ENCODE data around the gene KCNT1.

Gene KCNT1

DNA sequence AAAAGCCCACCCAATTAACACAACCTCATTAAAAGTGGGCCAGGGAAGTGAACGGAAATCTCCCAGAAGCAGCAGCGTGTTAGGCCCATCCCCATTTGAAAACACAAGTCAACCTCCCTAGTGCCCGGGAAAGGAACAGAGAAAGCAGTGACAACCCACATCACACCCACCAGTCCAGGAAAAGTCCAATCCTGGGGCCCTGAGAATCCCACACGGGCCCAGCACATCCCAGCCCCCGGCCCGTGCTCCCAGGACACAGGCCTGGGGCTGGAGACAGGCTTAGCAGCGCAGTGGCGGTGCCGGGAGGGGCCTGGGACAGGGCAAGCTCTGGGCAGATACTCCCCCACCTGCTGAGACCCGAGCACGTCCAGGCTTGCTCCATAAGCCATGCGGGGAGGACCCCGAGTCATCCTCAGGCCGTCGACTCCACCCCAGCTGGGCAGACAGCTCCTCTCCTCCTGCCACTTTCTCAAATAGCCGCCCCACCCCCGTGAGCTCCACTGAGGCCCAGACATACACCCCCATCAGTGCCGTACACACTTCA lies 101.0 kb downstream of the KCNT1 start:
- DNase-seq (ENCODE audit: low read depth), result no peak

DNA sequence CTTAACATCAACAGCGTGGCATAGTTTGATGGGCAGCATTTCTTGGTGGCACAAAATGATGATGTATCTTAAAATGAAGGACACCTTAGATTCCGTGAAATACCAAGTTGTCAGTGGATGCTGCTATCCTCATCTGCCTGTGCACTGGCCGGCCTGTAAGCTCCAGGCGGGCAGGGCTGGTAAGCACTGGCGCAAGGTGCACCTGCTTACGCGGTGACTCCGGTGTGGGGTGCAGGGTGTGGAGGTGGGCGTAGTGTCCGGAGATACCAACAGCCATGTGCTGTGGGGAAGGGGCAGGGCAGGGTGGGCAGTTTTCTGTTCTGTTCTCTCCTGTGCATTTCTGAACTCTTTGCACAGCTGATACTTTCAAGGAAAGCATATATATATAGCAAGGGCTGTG lies 101.5 kb downstream of the KCNT1 start:
- no peak for DNase-seq (ENCODE audit: low read depth)

DNA sequence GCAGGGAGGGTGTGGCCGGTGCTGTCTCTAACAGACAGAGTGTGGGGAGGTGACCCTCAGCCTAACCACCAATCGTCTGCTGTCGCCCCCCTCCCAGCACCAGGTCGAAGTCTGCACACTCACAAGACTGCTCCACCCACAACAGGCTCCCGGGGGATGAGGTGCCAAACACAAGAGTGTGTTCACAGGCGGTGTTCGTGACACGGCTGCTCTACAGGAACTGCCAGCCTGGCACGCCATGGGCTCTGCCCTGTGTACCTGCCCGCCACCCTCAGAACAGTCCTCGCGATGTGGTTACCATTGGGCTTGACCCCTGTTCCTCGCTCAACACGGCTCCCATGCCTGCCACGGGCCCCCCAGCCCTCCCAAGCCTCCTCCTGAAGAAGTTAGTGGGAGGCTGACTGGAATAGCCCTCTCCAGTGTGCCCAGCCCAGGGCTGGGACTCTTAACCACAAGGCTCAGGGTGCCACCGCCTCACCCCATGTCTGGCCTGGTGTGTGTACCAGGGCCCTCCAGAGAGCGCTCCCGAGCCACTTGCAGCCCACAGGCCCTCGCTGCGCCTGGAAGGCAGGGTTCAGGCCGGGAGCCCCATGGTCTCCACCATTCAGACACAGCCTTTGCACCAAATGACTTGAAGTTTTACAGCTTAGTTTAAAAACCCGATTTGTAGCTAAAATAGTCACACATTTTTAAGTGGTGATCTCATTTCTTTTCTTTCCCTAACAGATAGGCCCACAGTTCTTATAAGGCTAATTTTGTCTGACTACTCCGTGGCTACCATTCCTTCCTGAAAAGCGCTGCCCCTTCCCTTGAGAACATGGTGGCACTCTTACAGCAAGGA lies 102.8 kb downstream of the KCNT1 start:
- no peak for DNase-seq (ENCODE audit: low read depth)

DNA sequence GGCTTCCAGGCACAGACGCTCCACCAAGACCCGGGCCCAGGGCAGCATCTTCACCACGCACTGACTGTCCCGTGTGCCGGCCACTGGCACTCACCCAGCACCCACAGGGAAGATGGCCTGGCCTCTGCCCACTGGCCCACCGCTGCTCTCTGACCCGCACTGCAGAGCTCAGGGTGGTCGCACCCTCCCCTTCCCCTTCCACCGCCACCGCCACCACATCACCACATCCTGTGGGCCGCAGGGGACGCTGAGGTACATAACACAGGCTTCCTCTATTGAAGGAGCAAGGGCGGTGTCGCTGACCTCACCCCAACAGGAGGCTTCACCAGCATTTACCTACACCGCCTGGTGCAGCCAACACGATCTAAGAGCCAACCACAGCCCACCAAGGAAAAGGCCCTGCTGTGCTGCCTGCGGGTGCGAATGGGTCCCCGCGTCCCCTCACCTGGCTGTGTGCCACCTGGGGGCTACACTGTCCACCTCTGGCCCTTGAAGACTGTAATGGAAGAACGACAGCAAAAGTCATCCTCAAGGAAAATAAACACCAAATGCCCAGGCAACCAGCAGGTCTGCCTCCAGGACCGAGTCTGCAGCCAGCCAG lies 103.5 kb downstream of the KCNT1 start:
- DNase-seq (ENCODE audit: low read depth), result no peak

DNA sequence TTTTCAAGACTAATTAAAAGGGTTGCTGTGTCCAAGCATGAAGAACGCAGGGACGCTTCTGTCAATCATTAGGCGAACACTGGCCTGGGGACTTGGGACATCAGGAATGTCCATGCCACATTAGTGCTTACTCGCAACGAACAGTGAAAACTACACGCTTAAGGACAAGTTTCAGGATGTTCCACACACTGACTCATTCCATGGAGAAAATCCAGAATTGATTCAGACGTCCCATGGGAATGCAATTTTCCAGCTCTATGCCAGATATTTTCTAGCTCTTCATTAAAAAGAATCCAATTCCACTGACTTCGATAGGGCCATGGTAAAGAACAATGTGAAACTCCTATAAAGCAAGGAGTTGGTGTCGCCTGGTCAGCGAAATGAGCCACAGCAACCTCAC lies 107.2 kb downstream of the KCNT1 start:
- no peak for DNase-seq (ENCODE audit: low read depth)

DNA sequence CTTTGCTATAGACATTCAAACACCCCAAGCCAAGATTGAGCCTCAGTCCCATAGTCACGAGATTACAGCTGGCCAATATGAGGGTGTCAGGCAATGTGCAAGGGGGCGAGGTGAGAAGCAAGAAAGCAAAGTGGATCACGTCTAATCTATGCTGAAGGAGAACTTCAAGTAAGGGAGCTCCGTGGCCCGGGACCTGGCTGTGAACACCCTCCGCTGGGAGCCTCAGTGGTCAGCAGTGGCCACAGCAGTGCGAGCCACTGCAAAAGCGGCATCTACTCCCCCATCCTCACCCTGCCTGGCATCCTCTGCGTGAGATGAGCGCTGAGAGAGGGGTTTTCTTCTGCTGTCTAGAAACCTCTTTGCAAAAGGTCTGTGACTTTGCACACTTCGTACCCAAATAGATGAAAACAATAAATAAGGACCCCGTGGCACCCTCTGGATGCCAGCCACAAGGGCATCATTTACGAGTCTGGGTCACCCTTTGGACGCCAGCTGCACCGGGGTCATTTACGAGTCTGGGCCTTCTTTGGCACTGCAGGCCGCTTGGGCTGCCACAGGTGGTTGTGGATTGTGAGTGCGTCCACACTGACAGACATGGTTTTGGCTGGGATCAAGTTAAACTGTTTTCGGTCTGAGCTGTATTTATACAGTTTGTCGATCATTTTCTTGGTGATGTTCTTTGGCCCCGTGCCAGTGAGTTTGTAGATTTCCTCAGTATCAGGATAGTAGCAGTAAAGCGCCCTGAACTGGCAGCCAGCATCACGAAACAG lies 109.0 kb downstream of the KCNT1 start:
- DNase-seq (ENCODE audit: low read depth), result no peak

DNA sequence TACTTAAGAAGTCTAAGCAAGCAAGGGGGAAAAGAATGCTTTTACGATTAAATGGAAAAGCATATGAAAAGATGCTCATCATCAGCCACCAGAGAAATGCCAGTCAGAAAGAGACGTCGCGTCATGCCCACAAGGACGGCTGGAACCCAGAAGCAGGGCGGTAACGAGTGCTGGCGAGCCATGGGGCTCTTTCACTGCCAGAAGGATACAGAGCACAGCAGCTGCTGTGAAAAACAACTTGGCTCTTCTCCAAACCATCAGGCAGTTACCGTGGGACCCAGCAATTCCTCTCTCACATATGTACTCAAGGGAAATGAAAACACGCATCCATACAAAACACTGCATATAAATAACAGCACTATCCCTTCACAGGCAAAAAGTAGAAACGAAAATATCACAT lies 109.8 kb downstream of the KCNT1 start:
- DNase-seq (ENCODE audit: low read depth), result no peak

DNA sequence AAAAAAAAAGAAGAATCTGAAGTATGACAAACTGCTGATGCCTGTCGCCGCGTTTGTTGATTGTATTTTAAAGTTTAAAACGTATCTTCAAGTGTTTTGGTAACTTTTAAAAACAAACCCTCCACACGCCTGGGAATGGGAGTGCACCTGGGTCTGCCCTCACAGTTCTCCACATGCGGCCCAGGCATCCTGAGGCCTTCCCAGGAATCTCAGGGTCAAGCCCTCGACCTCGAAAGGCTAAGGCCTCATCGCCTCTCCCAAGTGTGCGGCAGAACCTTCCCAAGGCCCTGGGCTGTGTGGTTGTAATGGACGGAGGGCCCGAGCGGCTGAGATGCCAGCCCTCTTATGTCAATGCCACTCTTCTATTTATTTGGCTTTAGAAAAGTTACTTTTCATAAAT lies 111.0 kb downstream of the KCNT1 start:
- no peak for DNase-seq (ENCODE audit: low read depth)

DNA sequence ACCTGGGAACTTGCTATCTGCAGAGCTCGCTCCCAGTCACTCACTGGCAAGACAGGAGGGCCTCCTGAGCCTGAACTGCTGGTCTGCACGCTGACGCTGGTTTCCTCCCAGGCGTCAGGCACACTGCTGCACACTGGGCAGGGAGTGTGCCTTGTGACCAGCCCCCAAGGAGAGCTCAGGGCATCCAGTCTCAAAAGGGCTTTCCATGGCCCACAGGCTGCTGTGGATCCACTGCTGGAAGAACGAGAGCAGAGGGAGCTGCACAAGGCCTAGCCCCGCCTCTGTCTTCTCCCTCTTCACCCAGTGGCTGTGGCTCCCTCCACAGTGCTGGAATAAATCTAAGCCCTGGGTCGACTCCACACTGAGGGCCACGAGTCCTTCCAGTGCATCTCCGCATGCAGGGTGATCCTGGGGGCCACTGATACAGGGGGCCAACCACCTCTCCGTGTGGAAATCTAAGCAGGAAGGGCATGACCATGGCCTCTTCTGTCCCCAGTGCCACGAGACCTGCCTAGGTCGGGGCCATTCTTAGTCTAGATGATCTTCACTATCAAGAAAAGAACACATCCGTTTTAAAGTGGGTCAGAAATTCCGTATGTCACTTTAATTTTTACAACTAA lies 111.8 kb downstream of the KCNT1 start:
- no peak for DNase-seq (ENCODE audit: low read depth)

DNA sequence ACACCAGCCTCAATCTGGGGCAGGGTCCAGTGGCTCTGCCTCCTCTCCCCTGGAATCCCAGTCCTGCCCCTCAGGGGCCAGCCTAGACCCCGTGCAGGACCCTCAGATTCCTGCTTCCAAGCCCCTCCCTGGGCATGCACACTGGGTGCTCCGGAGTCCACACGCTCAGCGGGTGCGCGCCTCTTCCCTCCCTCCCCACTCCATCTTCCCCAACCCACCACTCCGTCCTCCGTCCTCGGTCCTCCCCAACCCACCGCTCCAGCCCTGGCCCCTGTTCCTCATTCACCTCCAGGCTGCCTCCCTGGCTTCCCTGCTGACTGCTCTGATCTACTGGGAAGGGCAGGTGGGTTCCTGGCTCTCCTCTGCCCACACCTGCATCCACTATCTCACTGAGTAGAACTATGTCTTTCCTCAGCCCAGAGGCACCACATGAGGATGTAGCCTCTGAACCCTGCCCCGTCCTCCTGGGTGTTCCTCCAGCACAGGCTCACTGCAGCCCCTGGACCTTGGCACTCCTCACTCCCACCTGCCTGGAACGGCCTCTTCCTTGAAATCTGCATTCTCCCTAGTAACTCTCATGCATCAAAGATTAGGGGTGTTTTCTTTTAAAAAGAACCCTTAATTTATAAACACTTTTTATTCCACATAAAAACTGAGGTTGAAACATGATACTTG lies 112.6 kb downstream of the KCNT1 start:
- DNase-seq (ENCODE audit: low read depth), result no peak

DNA sequence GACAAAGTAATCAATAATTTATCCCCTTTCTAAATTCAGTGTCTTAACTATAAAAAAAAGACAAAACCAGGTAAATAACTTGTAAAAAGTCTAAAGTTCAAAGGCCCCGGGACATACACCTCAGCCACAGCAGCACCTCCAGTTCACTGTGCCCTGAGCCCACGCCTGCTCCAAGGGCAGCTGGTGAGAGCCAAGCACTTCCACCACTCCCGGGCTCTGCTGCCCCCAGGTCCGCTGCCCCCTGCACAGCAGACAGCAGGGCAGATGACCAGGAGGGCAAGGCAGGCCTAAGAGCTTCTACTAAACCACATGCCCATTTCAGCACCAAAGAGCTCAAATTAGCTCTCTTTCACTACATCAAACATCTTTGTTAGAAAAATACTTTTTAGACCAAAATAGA lies 113.4 kb downstream of the KCNT1 start:
- DNase-seq (ENCODE audit: low read depth), result no peak

DNA sequence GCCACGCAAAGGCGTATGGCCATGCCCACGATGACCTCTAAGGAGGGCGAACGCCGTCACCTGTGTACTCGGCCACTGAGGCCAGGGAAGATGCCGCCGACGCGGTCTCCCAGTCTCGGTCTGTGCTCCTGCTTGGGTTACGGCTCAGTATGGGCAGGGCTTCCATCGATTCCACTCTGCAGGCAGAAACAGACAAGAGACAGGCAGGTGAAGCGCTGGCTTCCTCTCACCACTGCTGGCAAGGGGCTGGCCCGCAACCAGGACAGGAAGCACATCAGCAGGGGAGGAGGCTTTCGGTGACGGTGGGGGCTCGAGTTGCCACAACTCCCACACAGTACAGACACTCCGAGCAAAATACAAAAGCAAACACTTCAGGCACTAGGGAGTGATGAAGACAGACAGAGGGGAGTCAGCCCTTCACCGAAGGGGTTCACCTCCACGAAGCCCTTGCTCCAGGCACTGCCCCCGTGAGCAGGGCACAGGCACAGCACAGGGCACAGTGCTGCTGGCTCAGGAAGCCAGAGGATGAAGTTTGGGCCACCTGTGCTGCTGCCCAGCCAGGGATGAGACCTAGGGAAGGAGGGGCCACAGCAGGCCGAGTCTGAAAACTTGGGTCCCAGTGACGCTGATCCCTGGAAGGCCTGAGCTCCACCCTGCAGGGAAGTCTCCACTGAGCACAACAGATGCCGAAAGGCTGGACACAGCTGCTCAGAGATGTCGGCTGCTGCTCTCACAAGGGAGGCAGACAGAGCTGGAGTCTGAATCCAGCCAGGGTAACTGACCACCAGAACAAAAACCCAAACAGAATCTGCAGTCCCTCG lies 114.1 kb downstream of the KCNT1 start:
- no peak for DNase-seq (ENCODE audit: low read depth)

DNA sequence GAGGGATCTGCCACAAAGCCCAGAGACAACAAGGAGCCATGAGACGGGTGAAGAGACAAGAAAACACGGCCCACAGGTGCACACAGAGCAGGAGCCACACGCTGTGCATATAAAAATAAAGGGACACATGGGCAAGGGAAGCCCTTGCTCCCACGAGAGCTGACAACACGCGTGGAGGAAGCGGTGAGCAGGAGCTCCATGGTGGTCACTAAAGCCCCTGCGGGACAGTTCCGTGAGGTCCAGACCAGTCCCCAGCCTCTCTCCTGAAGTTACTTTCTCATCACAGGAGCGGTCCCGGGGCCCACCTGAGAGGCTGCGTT lies 114.6 kb downstream of the KCNT1 start:
- DNase-seq (ENCODE audit: low read depth), result no peak

DNA sequence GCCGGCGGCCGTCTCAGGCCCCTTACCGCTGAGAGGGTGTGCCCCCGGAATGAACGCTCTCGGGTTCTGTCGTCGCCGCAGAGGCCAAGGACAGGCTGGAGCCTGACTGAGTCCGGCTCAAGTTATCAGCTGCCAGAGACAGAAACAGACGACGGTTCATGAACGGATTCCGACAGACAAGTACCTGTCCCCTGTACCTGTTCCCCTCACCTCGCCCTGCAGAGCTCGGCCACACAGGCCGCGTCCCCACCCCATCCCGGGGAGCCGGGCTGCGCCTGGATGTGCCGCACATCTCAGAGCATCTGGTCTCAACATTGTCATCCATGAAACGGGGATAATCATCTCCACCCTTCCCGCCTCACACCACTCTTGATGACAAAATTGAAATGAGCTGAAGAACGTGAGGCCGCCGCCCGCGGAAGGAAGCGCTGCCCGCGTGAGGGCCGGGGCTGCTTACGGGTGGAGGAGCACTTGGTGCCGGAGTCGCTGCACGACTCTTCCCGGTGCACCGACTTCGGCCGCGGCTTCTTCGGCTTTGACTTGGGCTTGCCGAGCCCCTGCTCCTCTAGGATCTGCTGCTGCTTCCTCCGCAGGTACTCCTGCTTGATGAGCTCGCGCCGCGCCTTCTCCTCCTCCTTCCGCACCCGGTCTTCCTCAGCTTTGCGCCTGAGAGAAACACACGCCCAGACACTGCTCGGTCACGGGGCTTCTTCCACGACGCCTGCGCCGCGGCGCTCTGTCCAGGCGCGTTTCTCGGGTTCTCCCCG lies 116.1 kb downstream of the KCNT1 start:
- no peak for DNase-seq (ENCODE audit: low read depth)

DNA sequence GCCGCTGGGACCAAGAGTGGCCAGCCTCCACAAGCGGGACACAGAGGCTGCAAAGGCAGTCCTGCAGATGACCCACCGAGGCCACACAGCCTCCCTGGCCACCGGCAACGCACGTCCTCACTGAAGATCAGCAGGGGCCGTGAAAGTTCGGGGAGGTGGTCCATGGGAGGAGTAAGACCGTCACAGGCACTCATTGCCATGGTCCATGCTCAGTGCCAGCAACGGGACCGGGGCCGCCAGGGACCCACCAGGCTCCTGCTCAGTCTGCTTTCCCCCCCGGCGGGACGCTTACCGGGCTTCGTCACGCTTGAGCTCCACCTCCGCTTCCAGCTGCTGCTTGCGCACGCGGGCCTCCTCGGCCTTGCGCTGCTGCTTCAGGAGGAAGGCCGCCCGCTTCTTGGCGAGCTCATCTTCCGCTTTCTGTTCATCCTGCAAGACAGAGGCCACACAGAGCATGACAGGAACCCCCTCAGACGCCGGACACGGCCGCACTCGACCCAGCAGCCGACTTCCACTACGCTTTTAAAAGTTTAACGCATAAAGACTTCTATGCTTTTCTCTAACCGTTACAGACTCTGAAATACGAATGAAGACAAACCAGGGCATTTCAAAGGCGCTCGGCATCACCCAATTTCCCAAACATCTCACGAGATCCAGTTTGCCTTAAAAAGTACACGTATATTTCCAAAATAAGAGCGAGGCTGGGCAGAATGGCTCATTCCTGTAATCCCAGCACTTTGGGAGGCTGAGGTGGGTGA lies 116.9 kb downstream of the KCNT1 start:
- DNase-seq (ENCODE audit: low read depth), result no peak

DNA sequence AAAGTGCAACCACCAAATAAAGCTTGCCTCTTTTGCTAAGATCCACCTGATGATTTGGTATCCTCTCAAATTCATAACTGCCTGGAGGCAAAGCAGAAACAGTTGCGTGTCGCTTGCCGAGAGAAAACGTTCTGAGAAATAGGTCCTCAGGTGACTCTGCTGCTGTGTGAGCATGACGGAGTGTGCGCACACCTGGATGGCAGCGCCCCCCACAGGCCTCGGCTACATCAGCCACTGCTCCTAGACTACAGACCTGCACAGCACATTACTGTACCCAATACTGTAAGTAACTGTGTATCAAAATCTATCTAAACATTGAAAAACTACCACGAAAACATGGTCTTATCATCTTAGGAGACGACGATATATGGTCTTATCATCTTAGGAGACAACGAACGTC lies 117.9 kb downstream of the KCNT1 start:
- no peak for DNase-seq (ENCODE audit: low read depth)

DNA sequence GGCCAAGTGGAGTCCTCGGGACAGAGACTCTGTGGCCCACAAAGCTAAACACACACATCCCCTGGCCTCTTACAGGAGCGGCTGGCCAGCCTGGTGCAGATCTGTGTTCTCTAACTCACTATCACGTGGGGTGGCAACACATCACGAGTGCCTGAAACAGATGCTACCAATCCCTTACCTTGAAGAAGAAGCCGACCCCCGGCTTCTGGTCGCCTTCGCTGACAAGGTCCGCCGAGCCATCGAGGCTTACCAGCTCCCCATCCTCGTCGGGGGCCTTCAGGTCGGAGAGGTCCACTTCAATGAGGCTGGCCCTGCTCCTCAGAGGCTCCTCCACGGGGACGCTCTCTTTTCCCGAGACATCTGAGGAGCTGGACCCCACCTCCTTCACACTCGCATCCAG lies 118.7 kb downstream of the KCNT1 start:
- DNase-seq (ENCODE audit: low read depth), result no peak

DNA sequence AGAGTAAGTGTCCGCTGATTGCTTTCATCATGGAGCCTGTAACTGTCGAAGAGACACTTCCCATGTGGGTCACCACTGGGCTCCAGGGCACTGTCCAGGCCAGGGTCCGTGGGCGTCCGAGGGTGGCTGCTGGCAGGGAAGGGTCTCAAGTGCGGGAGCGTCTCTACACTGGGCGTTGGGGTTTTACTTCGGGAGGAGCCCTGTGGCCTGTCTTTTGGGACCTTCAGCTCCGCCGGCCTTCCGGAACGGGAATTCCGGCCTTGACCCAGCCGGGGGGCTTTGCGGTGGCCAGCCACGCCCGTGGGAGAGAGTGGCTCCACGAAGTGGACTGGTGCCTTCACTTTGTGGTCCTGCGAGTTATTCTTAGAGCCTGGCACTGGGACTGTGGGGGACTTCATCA lies 119.1 kb downstream of the KCNT1 start:
- no peak for DNase-seq (ENCODE audit: low read depth)

DNA sequence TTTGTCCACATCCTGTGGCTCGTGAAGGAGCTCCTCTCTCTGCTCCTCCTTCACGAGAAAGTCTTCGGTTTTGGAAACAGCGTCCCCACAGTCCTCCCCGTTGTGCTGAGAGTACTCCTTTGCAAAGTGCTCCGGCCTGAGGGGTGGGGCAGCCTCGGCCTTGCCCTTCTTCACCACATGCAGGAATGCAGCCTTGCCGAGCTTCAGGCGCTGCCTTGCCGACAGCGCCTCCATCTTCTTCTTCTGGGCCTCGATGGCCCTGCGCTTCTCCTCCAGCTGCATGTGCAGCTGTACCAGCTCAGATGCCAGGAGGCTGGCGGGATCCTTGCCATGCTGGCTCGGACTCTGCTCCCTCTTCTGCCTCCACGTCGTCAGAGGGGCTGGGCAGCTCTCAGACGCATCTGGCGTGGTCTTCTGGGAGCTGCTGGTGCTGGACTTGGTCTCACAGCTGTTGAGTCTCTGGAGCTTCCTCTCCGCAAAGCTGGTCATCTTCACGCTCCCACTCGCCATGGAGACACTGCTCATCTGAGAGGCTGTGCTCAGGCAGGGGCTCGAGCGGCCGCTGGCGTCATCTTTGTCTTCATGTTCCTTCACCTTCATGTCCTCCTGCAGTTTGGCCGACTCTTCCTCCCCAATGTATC lies 119.9 kb downstream of the KCNT1 start:
- no peak for DNase-seq (ENCODE audit: low read depth)

All from stimulated activated CD8-positive, alpha-beta memory T cell treated with anti-CD3 and anti-CD28 coated beads, Interleukin-15, amount 100 ng/mL, for 1 hour (primary cell).